ENCODE measurements around the gene TMPRSS3. TPM values are rescaled to one million over a fixed set of nuclear protein-coding genes. Genes with fewer than 3 reads are reported as not detected.

The TMPRSS3 gene
- total RNA-seq, 2 donors from 2014 or later = 0.27 to 0.34 TPM

DNA sequence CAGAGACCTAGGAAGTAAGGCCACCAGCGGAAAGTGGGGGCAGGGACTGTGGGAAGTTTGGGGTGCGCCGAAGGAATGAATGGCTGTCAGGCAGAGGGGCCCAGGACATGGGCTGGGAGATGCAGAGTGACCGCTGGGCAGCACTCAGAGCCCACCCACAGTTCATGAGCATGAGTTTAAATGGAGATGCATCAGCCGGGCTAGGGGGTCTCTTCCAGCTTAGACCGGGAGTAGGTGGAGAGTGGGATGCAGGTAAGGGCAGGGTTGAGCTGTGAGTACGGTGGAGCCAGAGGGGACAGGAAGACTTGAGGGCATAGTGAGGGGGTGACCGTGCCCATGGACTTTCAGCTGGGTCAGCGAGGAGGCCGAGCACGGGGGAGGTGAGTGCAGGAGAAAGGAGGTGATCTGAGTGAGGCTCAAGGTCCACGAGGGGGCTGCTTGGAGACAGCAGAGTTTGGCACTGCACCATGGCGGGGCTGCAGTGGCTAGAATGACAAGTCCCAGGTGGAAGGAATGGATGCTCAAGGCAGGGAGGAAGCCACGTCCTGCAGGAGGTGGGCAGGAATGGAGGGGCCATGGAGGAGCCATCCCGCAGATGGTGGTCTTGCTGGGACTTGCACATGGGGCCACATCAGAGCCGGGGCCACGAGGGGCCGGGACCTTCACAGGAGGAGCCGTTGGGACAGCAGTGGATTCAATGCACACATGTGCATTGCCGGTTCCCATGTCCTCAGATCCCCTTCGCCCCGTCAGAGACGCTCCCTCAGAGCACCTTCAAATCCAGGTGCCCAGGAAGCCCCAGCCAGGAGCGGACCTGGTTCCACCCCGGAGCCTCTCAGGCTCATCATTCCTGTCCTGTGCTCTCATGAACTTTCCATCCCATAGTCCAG, 42.7 kb upstream of the TMPRSS3 start:
- no peaks in the 10 kb centered on the region for H3K36me3 ChIP-seq
- intact Hi-C loops (cut with DNase I) = no loop called here
- DNase-seq (ENCODE audit: low spot score) = no peak
- H3K4me1 ChIP-seq (replicated peaks) = no peaks in the 10 kb centered on the region
- H3K27me3 ChIP-seq (replicated peaks; ENCODE audit: insufficient read depth) = no peaks in the 10 kb centered on the region
- TF ChIP-seq POLR2AphosphoS5 (IDR thresholded peaks at IDR 0.05) (no peak), POLR2A (IDR thresholded peaks at IDR 0.05) (no peak)
- TF ChIP-seq, protein P1, sequence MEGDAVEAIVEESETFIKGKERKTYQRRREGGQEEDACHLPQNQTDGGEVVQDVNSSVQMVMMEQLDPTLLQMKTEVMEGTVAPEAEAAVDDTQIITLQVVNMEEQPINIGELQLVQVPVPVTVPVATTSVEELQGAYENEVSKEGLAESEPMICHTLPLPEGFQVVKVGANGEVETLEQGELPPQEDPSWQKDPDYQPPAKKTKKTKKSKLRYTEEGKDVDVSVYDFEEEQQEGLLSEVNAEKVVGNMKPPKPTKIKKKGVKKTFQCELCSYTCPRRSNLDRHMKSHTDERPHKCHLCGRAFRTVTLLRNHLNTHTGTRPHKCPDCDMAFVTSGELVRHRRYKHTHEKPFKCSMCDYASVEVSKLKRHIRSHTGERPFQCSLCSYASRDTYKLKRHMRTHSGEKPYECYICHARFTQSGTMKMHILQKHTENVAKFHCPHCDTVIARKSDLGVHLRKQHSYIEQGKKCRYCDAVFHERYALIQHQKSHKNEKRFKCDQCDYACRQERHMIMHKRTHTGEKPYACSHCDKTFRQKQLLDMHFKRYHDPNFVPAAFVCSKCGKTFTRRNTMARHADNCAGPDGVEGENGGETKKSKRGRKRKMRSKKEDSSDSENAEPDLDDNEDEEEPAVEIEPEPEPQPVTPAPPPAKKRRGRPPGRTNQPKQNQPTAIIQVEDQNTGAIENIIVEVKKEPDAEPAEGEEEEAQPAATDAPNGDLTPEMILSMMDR (IDR thresholded peaks at IDR 0.05) = no peak
- 84% methylated on average over 25 of the region's 25 CpGs for WGBS
- H3K27ac ChIP-seq = no peak overlapping the region
- H3K4me3 ChIP-seq = no peak overlapping the region
- H3K9me3 ChIP-seq = no peaks in the 10 kb centered on the region

DNA sequence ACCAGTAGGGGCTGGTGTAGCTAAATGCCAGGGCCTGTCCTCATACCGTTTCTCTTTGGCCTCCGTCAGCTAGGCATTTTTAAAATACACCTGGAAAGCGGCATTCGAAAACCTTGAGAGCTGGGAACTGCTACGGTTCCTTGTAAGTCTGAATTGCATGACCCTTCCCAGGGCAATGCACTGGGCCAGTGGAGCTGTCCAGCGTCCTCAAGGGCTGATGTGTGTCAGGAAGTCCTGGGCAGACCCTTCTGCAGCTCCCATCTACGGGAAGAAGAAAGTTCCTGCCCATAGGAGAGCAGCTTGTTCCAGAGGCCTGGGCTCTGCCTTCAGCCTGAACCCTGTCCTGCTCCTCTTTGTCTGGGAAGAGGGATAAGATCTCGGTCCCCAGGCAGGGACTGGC, 41.9 kb upstream of the TMPRSS3 start:
- no peak overlapping the region for H3K4me3 ChIP-seq
- no peaks in the 10 kb centered on the region for H3K9me3 ChIP-seq
- no peaks in the 10 kb centered on the region for H3K4me1 ChIP-seq (replicated peaks)
- H3K36me3 ChIP-seq = no peaks in the 10 kb centered on the region
- TF ChIP-seq POLR2A (IDR thresholded peaks at IDR 0.05) (no peak), POLR2AphosphoS5 (IDR thresholded peaks at IDR 0.05) (no peak)
- TF ChIP-seq, protein P1 (IDR thresholded peaks at IDR 0.05) = no peak
- no peaks in the 10 kb centered on the region for H3K27me3 ChIP-seq (replicated peaks; ENCODE audit: insufficient read depth)
- no peak for DNase-seq (ENCODE audit: low spot score)
- intact Hi-C loops (cut with DNase I) = no loop called here
- WGBS = 40% methylated on average over 8 of the region's 8 CpGs
- no peak overlapping the region for H3K27ac ChIP-seq

DNA sequence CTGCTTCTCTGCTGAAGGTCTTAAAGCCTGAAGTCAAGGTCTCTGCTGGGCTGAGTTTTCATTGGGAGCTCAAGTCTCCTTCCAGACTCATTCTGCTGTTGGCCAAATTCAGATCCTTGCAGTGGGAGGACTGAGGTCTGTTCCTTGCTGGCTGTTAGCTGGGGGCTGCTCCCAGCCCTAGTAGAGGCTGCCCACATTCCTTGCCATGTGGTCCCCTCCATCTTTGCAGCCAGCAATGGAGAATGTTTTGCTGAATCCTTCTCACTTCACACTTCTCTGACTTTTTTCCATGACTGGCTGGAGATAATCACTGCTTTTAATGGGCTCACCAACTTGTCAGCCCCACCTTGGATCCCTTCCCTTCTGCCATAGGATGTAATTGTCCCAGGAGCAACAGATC, 41.1 kb upstream of the TMPRSS3 start:
- Histone ChIP-seq H3K27ac (no peak overlapping the region), H3K4me1 (replicated peaks) (no peaks in the 10 kb centered on the region), H3K27me3 (replicated peaks; ENCODE audit: insufficient read depth) (no peaks in the 10 kb centered on the region), H3K4me3 (no peak overlapping the region), H3K9me3 (no peaks in the 10 kb centered on the region), H3K36me3 (no peaks in the 10 kb centered on the region)
- no peak for DNase-seq (ENCODE audit: low spot score)
- intact Hi-C loops (cut with DNase I) = no loop called here
- TF ChIP-seq, protein P1 (IDR thresholded peaks at IDR 0.05) = no peak

DNA sequence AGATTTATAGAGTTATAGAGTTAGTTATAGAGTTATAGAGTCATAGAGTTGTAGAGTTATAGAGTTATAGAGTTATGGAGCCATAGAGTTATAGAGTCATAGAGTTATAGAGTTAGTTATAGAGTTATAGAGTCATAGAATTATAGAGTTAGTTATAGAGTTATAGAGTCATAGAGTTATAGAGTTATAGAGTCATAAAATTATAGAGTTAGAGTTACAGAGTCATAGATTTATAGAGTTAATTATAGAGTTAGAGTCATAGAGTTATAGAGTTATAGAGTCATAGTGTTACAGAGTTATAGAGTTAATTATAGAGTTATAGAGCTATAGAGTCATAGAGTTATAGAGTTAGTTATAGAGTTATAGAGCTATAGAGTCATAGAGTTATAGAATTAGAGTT, 40.0 kb upstream of the TMPRSS3 start:
- Histone ChIP-seq H3K27ac (no peak overlapping the region), H3K9me3 (no peaks in the 10 kb centered on the region), H3K27me3 (replicated peaks; ENCODE audit: insufficient read depth) (no peaks in the 10 kb centered on the region), H3K36me3 (no peaks in the 10 kb centered on the region), H3K4me3 (no peak overlapping the region), H3K4me1 (replicated peaks) (no peaks in the 10 kb centered on the region)
- intact Hi-C loops (cut with DNase I) = no loop called here
- DNase-seq (ENCODE audit: low spot score) = no peak
- TF ChIP-seq, protein P1 (IDR thresholded peaks at IDR 0.05) = no peak
- TF ChIP-seq POLR2A (IDR thresholded peaks at IDR 0.05) (no peak), POLR2AphosphoS5 (IDR thresholded peaks at IDR 0.05) (no peak)

DNA sequence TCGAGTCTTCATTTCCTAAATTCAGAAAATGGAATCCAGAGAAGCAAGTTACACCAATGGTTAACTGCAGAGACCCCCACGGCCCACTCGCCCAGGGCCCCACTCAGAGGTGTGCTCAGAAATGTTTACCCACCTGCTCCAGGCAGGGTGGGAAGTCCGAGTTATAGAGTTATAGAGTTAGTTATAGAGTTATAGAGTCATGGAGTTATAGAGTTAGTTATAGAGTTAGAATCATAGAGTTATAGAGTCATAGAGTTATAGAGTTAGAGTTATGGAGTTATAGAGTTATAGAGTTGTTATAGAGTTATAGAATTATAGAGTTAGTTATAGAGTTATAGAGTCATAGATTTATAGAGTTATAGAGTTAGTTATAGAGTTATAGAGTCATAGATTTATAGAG, 39.5 kb upstream of the TMPRSS3 start:
- WGBS = 52% methylated on average over 4 of the region's 4 CpGs
- H3K27me3 ChIP-seq (replicated peaks; ENCODE audit: insufficient read depth) = no peaks in the 10 kb centered on the region

More for the DNA sequence above, 39.5 kb upstream of the TMPRSS3 start:
- no peaks in the 10 kb centered on the region for H3K4me1 ChIP-seq (replicated peaks)
- no peaks in the 10 kb centered on the region for H3K9me3 ChIP-seq
- no peak overlapping the region for H3K27ac ChIP-seq
- intact Hi-C loops (cut with DNase I) = no loop called here
- no peaks in the 10 kb centered on the region for H3K36me3 ChIP-seq
- TF ChIP-seq, protein P1 (IDR thresholded peaks at IDR 0.05) = no peak
- no peak for DNase-seq (ENCODE audit: low spot score)
- no peak overlapping the region for H3K4me3 ChIP-seq
